NCI-H748 (cell line): Measurements from ENCODE around the gene LRRC8A.
"Not testable (repeated sequence)": the region's sequence is repeated elsewhere in the genome, so short reads cannot be mapped to it uniquely, and the experiment has no call there.

Source experiments
- DNase-seq: peaks from one replicate; lab custom pipeline; 2025; ENCODE audit not compliant: unreplicated experiment; lab: John Stamatoyannopoulos, UW

Gene LRRC8A

DNA sequence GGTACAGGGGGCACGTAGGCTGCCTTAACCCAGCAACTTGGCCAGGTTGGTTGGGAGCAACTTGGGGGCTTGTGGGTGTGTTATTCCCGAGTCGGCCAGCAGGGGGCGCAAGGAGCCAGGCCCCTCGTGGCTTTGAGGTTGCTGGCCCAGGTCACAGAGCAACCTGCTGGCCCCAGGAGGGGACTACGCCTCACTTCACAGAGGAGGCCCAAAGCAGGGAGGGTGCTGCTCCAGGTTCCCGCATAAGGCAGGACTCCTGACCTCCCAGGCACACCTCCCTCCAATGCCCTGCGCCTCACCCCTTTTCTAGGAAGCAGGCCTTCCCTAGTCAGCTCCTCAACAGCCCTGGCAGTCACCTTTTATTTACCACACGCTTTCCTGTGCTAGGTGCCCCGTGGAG, 18.3 kb upstream of the LRRC8A start:
- peak; percentile 51 for DNase-seq

DNA sequence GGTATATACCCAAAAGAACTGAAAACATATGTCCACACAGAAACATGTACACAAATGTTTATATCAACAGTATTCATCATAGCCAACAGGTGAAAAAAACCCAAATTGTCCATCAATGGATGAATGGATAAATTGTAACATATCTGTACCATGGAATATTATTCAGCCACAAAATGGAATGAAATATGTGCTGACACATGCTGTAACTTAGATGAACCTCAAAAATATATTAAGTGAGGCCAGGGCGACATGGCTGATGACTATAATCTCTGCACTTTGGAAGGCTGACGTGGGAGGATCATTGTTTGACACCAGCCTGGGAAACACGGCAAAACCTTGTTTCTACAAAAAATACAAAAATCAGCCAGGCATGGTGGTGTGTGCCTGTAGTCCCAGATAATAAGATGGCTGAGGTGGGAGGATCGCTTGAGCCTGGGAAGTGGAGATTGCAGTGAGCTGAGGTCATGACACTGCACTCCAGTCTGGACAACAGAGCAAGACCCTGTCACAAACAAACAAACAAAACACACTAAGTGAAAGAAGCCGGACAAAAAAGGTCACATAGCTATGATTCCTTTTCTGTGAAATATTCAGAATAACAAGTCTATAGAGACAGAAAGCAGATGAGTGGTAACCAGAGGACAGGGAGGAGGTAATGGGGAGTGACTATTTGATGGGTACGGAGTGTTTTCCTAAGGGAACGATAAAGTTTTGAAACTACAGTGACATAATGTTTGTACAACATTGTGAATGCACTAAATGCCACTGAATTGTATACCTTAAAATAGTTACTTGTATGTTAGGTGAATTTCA, 11.6 kb upstream of the LRRC8A start:
- DNase-seq = no peak

DNA sequence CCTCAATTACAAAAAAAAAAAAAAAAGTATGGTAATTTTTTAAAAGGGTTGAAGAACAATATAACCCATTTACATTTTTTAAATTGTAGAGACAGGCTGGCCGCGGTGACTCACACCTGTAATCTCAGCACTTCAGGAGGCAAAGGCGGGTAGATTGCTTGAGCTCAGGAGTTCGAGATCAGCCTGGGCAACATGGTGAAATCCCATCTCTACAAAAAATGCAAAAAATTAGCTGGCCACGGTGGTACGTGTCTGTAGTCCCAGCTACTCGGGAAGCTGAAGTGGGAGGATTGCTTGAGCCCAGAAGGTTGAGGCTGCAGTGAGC, 11.0 kb upstream of the LRRC8A start:
- not testable (repeated sequence) for DNase-seq

DNA sequence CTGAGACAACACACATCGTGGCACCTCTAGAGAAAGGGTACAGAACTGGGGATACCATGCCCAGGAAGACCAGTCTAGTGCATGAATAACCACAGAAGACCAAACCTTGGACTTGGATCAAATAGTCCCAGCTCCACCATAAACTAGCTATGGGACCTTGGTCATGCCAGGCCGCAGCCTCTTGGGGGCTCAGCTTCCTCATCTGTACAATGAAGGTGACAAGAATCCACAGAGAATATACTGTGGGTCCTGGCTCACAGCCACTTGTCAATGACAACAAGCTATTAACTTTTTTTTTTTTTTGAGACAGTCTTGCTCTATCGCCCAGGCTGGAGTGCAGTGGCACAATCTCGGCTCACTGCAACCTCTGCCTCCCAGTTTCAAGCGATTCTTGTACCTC, 4.1 kb upstream of the LRRC8A start:
- no peak for DNase-seq

DNA sequence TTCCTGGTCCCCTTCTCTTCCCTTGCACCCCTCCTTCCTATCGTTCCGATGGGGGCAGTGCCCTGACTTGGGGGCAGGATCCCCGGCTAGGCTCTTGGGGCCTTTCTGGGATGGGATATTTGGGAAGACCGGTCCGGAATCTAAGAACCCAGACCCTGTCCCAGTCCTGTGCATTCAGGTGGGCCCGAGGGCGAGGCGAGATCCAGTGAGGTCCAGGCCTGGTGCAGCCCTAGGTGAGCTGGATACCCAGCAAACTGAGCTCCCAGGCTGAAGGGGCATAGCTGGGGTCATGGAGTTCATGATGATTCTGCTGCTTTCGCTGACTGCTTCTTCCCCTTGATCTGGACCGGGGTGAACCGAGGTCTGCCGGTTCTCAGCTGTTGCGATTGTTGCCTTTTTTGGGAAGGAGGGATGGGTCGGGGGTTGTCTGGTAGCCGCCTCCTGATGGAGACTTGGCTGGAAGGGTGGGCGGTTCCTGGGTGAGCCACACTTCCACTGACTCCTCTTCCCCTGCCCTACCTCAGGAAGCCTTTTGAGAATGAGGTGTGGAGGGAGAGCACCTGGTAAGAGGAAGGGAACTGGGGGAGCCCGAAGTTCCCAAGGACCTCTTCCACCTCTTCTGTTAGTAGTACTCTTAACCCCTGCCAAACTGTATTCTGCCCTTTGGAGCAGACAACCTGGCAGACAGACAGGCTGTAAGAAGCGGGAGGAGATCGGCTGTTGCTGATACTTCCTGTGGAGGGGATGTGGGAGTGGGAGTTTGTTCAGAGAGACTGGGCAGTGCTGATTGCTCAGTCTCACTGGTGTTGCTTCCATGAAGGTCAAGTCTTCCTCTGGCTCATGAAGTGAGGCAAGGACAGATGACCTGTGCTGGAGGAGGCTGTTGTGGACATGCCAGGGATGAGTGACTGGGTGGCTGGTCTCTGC, 1.0 kb downstream of the LRRC8A start:
- DNase-seq = peak; percentile 34

DNA sequence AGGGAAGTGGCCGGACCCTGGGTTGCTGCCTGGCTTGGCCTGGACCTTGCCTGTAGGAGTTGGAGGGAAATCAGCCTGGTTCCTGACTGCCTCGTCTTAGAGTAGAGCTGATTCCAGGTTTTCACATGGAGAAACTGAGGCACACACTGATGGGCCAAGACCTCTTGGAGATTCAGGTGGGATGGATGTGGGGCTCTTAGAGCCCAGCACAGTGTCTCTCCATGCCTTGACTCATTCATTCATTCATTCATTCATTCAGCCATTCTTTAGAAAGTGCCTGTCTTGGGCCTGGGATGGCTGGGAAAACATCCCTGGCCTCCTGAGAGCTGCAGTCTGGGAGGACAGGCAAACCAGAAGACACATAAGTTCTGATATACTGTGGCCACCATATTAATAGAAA, 2.2 kb downstream of the LRRC8A start:
- DNase-seq = no peak

DNA sequence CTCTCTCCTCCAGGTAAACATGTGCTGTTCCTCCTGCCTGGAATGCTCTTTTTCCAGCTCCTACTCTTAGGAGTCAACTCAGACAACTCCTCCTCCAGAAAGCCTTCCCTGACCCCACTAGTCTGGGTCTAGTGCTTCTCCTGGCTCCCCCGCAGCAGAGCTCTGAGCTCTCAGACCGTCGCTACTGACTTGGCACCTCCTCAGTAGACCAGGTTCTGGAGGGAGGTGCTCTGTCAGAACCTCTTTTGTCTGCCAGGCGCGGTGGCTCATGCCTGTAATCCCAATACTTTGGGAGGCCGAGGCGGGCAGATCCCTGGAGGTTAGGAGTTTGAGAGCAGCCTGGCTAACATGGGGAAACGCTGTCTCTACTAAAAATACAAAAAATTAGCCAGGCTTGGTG, 3.4 kb downstream of the LRRC8A start:
- no peak for DNase-seq

DNA sequence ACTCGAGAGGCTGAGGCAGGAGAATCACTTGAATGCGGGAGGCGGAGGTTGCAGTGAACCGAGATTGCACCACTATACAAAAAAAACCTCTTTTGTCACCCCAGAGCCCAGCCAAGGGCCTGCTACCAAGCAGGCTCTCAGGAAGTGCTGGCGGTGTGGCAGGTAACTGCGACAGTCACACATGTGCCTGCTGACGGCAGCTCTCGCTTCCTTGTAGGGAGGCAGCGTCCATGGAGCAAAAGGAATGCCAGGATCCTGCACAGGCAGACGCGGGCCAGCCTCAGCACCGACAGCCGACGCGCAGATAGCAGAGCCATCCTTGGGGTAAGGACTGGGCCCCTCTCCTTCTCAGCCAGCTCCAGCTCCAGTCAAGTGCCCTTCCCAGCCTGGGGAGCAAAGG, 3.9 kb downstream of the LRRC8A start:
- no peak for DNase-seq

DNA sequence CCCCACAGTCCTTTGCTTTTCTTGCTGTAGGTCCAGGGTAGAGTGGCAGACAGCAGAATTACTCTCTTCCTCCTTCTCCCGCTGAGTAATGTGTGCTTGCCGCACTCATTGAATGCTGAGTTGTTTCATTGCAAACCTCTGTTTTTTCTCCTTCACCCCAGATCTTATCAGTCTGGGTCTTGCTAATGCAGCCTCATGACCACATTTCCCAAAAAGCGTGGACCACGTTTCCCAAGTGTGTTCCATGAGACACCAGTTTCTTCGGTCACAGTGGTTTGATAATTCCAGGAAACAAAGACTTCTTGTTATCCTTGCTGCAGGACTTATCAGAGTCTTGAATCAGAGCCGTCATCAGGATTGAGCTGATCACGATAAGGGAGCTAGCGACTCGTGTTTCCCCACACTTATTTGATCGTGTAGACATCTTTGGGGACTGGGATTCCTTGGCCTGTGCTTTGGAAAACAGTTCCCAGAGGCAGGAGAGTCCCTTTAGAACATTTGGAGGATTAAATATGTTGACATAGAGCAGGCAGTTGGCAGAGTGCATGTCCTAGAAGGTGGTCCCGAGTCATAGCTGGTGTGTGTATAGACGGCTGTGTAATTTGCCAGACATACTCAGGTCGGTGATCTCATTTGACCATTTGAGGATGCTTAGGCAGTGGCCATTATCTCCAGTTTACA, 4.4 kb downstream of the LRRC8A start:
- no peak for DNase-seq

DNA sequence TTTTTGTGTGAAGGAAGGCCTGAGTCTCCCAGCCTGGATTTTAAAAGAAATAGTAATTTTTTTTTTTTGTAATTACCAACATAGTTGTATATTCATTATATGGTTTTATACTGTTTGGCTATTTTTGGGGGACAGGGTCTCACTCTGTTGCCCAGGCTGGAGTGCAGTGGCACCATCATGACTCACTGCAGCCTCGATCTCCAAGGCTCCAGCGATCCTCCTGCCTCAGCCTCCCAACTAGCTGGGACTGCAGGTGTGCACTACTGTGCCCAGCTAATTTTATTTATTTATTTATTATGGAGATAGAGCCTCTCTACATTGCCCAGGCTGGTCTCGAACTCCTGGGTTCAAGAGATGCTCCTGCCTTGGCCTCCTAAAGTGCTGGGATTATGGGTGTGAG, 5.1 kb downstream of the LRRC8A start:
- DNase-seq = no peak

DNA sequence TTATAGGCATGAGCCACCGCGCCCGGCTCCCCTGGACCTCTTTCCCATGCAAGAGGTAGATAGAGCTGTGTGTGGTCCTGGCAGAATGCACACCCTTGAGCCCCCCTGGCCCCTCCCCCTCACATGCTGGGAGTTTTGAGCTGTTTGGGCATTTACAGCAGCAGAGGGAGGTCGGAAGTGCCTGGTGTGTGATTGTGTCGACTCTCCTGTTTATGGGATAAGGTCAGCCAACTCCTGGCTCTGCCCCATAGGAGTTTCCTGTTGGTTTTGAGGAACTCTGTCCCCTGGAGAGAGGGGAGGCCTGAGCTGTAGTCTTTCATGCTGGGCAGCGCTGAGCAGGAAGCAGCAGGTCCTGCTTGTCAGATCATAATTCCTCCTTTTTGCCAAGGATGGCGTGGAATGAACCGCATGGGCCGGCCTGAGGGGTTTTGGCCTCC, 6.0 kb downstream of the LRRC8A start:
- no peak for DNase-seq

DNA sequence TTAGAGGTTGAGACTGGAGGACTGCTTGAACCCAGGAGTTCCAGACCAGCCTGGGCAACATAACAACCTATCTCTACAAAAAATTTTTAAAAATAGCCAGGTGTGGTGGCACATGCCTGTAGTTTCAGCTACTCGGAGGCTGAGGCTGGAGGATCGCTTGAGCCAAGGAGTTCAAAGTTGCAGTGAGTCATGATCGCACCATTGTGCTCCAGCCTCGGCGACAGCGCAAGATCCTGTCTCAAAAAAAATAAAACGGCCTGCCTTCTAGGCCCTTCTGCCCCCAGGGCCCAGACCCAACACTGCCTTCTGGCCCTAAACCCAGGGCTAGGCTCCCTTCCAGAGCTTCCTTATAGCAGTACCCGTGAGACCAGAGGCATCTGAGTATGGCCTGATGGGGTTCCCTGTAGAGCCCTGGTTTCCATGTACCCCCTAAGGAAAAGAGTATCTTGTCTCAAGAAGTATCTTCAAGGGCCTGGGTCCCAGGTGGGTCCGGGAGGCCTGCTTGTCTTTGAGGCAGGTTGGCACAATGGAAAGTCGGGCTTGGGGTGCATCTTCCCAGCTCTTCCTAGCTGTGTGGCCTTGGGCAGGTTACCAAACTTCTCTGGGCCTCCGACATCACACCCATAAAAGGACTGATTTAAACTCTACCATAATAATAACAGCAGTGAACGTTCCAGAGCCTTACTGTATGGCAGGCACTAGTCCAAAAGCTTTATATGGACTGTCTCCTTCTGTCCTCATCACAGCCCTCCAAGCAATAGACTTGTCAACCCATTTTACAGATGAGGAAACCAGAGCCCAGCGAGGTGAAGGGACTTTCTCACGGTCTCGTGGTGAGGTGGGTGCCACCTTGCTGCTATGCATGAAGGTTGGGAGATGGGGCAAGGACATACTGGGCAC, 9.6 kb downstream of the LRRC8A start:
- DNase-seq = no peak

DNA sequence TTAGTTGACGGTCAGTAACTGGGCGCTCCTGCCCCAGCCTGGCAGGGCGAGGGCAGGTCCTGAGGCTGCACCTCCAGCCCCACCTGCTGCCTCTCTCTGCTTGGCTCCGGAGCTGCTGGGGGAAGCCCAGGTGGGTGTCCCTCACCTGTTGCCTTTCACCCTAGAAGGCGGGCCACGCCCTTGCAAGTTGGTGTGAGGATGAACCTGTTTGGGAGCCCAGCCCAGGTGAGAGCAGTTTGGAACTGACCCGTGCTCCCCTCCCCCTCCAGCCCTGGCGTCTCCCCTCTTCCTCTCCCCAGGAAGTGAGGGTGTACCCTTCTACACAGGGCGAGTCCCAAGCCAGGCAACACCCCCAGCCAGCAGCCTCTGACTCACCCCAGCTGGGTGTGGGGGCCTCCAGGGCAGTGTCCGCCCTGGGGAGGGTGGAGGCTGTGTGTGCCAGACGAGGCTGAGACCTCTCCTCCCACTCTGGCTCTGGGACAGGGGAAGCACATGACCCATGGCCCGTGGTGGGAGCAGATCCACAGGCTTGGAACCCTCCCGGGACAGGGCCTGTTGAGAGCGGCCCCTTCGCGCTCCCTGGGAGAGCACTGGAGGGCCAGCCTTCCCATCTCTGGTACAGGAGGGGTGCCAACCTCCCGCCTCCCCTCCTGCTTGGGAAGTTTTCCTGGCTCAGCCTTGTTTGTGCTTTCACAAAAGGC, 10.4 kb downstream of the LRRC8A start:
- no peak for DNase-seq

DNA sequence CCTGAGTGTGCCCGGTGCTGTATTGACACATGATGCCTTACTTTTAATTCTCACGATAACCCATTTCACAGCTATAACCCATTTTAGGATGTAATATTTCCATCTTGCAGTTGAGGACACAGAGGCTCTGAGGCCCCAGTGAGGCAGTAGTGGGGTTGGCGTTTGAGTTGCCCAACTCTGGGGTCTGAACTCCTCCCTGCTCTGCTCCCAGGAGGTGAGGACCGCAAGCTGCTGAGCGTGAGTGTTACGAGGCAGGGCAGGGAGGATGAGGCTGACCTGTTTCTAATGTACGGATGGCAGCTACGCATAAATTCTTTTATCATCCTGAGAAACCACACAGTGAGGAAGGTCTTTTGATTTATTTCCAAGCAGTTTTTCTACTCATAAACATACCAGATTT, 11.4 kb downstream of the LRRC8A start:
- no peak for DNase-seq

DNA sequence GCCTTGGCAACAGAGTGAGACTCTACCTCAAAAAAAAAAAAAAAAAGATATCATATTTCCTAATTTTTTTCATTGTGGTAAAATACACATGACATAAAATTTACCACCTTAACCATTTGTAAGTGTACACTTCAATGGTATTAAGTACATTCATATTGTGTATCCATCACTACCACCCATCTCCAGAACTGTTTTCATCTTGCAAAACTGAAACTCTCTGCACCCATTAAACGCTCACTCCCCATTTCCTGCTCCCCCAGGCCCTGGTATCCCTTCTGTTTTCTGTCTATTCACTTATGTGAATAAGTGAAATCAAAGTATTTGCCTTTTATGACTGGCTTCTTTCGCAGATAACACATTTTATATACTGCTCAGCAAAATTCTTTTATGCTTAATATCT, 12.8 kb downstream of the LRRC8A start:
- DNase-seq = no peak

DNA sequence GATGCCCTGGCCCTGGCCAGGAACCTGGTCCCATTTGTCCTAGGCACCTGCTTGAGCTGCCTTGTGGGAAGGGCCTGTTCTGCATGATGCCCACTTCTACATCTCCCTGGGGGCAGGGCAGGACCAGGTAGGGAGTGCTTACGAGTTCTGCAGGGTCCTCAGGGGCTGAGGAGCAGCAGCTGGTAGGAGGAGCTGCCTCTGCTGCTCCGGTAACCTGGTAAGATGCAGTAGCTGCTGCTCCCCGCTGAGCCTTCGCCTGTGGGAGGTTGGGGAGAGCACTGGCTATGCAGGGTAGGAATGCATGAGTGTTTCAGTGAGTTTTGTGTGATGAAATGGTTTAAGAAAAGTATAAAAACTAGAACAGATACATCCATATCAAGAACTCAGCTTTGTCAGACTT, 13.6 kb downstream of the LRRC8A start:
- DNase-seq = no peak

DNA sequence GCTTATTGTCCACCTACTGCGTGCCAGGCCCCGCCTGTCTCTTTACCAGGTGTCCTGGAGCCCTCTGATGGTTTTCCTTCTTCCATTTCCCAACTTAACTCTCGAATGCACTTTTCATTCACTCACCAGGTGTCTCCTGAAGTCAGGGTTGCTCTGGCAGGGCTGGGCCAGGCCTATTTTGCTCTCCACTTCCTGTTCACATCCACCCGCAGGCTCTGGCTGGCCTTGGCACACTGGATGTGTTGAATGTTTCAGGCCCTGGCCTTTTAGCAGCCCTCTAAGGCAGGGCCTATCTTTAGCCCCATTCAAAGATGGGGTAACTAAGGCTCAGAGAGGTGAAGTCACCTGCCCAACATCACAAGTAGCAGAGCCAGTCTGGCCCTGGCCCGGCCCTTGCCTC, 16.4 kb downstream of the LRRC8A start:
- no peak for DNase-seq

DNA sequence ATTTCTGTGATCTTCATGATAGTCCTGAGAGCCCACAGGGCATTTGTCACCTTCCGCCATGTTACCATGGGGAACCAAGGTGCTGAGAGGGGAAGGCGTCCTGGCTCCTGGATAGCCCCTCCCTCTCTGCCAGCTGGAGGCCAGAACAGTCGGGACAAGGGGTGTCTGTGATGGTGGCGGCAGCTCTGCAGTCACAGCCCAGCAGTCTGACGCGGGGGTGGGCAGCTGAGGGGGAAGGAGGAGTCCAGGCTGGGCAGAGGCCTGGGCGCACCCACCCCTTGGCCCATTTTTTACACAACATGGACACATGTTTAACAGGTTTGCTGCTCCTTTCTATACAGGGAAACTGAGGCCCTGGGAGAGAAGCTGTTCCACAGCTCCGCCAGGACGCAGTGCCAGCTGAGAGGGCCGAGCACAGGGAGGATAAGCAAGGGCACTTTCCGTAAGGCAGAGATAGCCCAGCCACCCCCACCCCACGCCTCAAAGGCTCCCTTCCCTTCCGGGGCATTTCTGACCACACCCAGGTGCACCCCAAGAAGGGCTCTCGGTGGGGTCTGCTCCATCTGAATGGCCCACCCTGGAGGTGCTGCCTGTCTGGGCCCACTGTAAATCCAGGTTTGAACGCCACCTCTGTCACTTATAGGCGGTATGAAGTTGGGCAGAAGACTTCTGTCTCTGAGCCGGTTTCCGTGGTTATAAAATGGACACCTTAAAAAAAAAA, 17.1 kb downstream of the LRRC8A start:
- no peak for DNase-seq

DNA sequence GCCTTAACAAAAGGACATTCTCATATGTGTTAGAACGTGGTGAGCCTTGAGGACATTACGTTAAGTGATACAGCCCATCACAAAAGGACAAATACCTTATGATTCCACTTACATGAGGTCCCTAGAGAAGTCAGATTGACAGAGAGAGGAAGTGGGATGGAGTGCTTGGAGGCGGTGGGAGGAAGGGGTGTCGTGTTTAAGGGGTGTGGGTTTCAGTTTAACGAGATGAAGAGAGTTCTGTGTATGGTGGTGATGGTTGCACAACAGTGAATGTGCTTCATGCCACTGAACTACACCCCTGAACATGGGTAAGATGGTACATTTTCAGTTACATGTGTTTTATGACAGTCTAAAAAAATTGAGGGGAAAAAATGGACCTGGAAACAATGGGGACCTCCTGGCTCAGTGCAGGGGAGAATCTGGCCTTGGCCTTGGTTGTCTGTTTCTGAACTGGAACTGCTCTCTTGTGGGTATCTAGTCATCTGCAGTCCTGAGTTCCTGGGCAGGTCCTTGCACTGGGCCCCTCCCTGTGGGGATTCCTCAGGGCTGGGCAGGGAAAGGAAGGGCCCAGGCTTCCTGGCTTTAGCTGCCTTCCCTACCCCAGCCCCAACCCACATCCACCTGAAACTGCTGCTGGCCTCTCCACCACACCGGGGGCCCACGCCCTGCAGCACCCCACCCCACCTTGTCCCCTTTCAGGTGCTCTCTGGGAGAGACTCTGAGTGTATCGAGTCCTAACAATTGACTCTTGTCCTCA, 17.8 kb downstream of the LRRC8A start:
- no peak for DNase-seq
